Liver (tissue), 9 donors: ENCODE data around the gene ORAI2. TPM values are rescaled to one million over a fixed set of nuclear protein-coding genes. Genes with fewer than 3 reads are reported as not detected.

Experiments
- DNase-seq: peaks from one replicate; pipeline ENCODE4 v3.0.0-alpha.2; 2017; ENCODE audit warnings: low spot score
- H3K27ac ChIP-seq, 2 donors: one replicate each; pipeline ENCODE4 v1.7.0; 2013; ENCODE audit warnings: inconsistent platforms in 2 of 2, low read length in 2 of 2, control low read depth in 1 of 2, low read depth in 1 of 2, mild to moderate bottlenecking in 1 of 2
- H3K27me3 ChIP-seq, 4 donors: one replicate each; pipeline versions ENCODE4 v1.6.1 to v1.7.0; 2013; ENCODE audit warnings: low read length in 3 of 4, inconsistent platforms in 1 of 4, mild to moderate bottlenecking in 1 of 4, moderate library complexity in 1 of 4; ENCODE audit not compliant: control insufficient read depth in 4 of 4, insufficient read depth in 4 of 4
- H3K36me3 ChIP-seq, 4 donors: one replicate each; pipeline versions ENCODE4 v1.6.1 to v1.7.0; 2013; ENCODE audit warnings: low read length in 3 of 4, mild to moderate bottlenecking in 3 of 4, low read depth in 1 of 4, moderate library complexity in 1 of 4; ENCODE audit not compliant: control insufficient read depth in 4 of 4, insufficient read depth in 3 of 4
- H3K4me1 ChIP-seq, 4 donors: one replicate each; pipeline versions ENCODE4 v1.6.1 to v1.7.0; 2013; ENCODE audit warnings: low read length in 3 of 4, mild to moderate bottlenecking in 3 of 4, moderate library complexity in 1 of 4; ENCODE audit not compliant: control insufficient read depth in 4 of 4, insufficient read depth in 4 of 4
- H3K4me3 ChIP-seq, 3 donors: one replicate each; pipeline versions ENCODE4 v1.6.1 to v1.7.0; 2013; ENCODE audit warnings: low read length in 3 of 3, control low read depth in 1 of 3, low read depth in 1 of 3, mild to moderate bottlenecking in 1 of 3
- H3K9ac ChIP-seq, 2 donors: one replicate each; pipeline ENCODE4 v1.7.0; 2013; ENCODE audit warnings: low read length in 2 of 2, mild to moderate bottlenecking in 2 of 2, moderate library complexity in 2 of 2, control low read depth in 1 of 2, low read depth in 1 of 2
- H3K9me3 ChIP-seq, 4 donors: one replicate each; pipeline versions ENCODE4 v1.6.1 to v1.7.0; 2013; ENCODE audit warnings: low read length in 3 of 4; ENCODE audit not compliant: control insufficient read depth in 4 of 4
- ATF3 ChIP-seq: IDR thresholded peaks from 2 replicates; pipeline ENCODE4 v1.6.1; 2016; ENCODE audit warnings: antibody characterized with exemption
- CTCF ChIP-seq: fragments of 150-350 bp; IDR thresholded peaks from 2 replicates; pipeline ENCODE4 v1.5.1; 2017; ENCODE audit warnings: improper control_type of control experiment, low read depth, low read length; ENCODE audit not compliant: missing input control
- EGR1 ChIP-seq, 2 donors: IDR thresholded peaks; 2 replicates each; pipeline ENCODE4 v1.6.1; 2016 to 2018; ENCODE audit warnings: antibody characterized with exemption in 2 of 2, low read depth in 2 of 2
- FOXA2 ChIP-seq: IDR thresholded peaks from 2 replicates; pipeline ENCODE4 v1.6.1; 2016; ENCODE audit warnings: antibody characterized with exemption
- GABPA ChIP-seq, 2 donors: IDR thresholded peaks in 1 of 2; conservative IDR thresholded peaks in 1 of 2; 2 replicates each; pipeline ENCODE4 v1.6.1; 2016; ENCODE audit warnings: antibody characterized with exemption in 2 of 2, mild to moderate bottlenecking in 1 of 2, moderate library complexity in 1 of 2
- HNF4A ChIP-seq, 2 donors: conservative IDR thresholded peaks; 2 replicates each; pipeline ENCODE4 v1.6.1; 2016; ENCODE audit warnings: antibody characterized with exemption in 2 of 2, mild to moderate bottlenecking in 2 of 2
- JUND ChIP-seq, 2 donors: IDR thresholded peaks; 2 replicates each; pipeline ENCODE4 v1.6.1; 2016; ENCODE audit warnings: antibody characterized with exemption in 2 of 2
- MAX ChIP-seq: IDR thresholded peaks from 2 replicates; pipeline ENCODE4 v1.6.1; 2016; ENCODE audit warnings: antibody characterized with exemption
- NR2F2 ChIP-seq: IDR thresholded peaks from 2 replicates; pipeline ENCODE4 v1.6.1; 2016; ENCODE audit warnings: antibody characterized with exemption
- RAD21 ChIP-seq, 2 donors: IDR thresholded peaks; 2 replicates each; pipeline ENCODE4 v1.6.1; 2016; ENCODE audit warnings: antibody characterized with exemption in 2 of 2, mild to moderate bottlenecking in 2 of 2
- REST ChIP-seq: IDR thresholded peaks from 2 replicates; pipeline ENCODE4 v1.6.1; 2016; ENCODE audit warnings: antibody characterized with exemption, mild to moderate bottlenecking
- RXRA ChIP-seq, 2 donors: IDR thresholded peaks; 2 replicates each; pipeline ENCODE4 v1.6.1; 2017 to 2018; ENCODE audit warnings: antibody characterized with exemption in 2 of 2, mild to moderate bottlenecking in 1 of 2
- SP1 ChIP-seq: IDR thresholded peaks from 2 replicates; pipeline ENCODE4 v1.6.1; 2018; ENCODE audit warnings: antibody characterized with exemption, mild to moderate bottlenecking
- TAF1 ChIP-seq: conservative IDR thresholded peaks from 2 replicates; pipeline ENCODE4 v1.6.1; 2016; ENCODE audit warnings: antibody characterized with exemption, mild to moderate bottlenecking
- YY1 ChIP-seq: IDR thresholded peaks from 2 replicates; pipeline ENCODE4 v1.6.1; 2016; ENCODE audit warnings: antibody characterized with exemption, mild to moderate bottlenecking
- ZBTB33 ChIP-seq: IDR thresholded peaks from 2 replicates; pipeline ENCODE4 v1.6.1; 2016; ENCODE audit warnings: antibody characterized with exemption
- WGBS: extraction: QIAGEN DNeasy Blood & Tissue Kit; methylation state at CpG from one replicate; pipeline ENCODE4 v1.1.7; 2013; 5-methylcytosine and 5-hydroxymethylcytosine counted together
- polyA plus RNA-seq, 2 donors: library from polyadenylated mRNA; stranded (reverse) in 1 of 2; unstranded in 1 of 2; fragments of 200-250 nt in 1 of 2; fragments of >200 nt in 1 of 2; fragmentation: Nextera tagmentation in 1 of 2; extraction: Ambion mirVana in 1 of 2; gene quantifications; one replicate each; pipeline versions ENCODE4 v1.2.1 to v1.2.3, GENCODE V29; 2013 to 2015
- total RNA-seq, 2 donors: library from RNA; depleted of rRNA; stranded (reverse); fragments of >200 nt; gene quantifications; one replicate each; pipeline ENCODE4 v1.2.3, GENCODE V29; 2014
- donor health status: healthy.
- donor health status: healthy.
- donor health status: healthy.
- donor health status: healthy.
- donor health status: healthy.

ORAI2 gene
- total and polyA plus RNA-seq, 4 donors: 1.3 to 10.3 (median 4.8) TPM

GRCh38 chr7:102463841-102464576 is 30.6 kb downstream of the ORAI2 start:
- peaks cover 0 to 5% (median 0%) of the 10 kb centered on the region in 4 donors for H3K36me3 ChIP-seq
- H3K27ac ChIP-seq: peak overlapping the region in 1 of 2 donors; percentile 6
- TF ChIP-seq GABPA (IDR thresholded peaks at IDR 0.05 in 1 of 2, conservative IDR thresholded peaks at IDR 0.05 in 1 of 2) (no peak), FOXA2 (no peak), HNF4A (conservative IDR thresholded peaks at IDR 0.05) (no peak), SP1 (no peak), TAF1 (no peak), RXRA (IDR thresholded peaks at IDR 0.05) (no peak), JUND (IDR thresholded peaks at IDR 0.05) (no peak), NR2F2 (no peak), ZBTB33 (no peak), MAX (no peak), EGR1 (IDR thresholded peaks at IDR 0.05; ENCODE audit: low read depth in 2 of 2) (no peak), REST (no peak), CTCF (no peak), YY1 (no peak), ATF3 (no peak), RAD21 (IDR thresholded peaks at IDR 0.05) (no peak)
- no peaks in the 10 kb centered on the region for H3K27me3 ChIP-seq
- peaks cover 8 to 45% (median 35%) of the 10 kb centered on the region in 4 donors for H3K4me1 ChIP-seq
- WGBS: 15% methylated on average over 24 of the region's 24 CpGs
- peak overlapping the region; percentile 61 to 93 for H3K9ac ChIP-seq
- peak overlapping the region; percentile 76 to 94 (median 82) for H3K4me3 ChIP-seq
- H3K9me3 ChIP-seq: no peaks in the 10 kb centered on the region
- peak; percentile 48 for DNase-seq
